ENCODE measurements around the gene SMURF2.
A peak's percentile ranks its signal among the peaks of the same experiment; 100 is the strongest.

SMURF2 gene

DNA sequence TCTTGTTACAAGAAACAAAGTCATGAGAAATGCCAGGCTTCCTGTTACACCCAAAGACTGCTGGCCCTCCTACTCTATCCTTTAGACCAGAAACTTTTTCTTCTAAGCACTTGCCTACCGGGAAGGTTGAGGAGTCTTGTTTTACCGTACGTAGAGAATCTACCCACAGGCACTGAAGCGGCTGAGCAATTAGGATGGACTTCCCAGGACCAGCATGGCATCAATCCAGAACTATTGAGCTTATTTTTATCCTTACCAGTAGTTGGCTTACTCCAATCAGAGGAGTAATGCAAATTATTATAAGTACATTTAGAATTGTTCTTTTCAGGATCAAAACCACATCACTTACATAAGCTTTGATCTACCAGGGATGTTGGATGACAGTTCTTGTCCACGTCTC, 129.7 kb downstream of the SMURF2 start:
- DNase-seq = no peak

DNA sequence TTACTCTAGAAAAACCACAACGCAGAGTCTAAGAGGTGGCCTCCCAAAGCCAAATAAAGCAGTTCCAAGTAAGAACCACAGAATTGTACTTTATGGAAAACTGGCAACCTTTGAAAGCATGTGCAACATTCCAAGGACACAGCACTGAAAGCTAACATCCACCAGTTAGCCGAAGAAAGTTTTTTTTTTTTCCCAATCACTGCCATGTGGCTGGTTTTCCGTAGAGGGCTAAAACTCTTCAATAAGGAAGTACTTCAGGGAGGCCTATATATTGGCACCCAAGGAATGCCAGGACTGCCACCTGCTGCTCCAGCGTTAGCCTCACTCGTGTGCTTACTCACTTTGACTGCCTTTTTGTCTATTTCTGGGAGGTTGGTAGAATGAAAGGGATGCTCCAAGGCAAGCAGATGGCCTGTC, 130.1 kb downstream of the SMURF2 start:
- DNase-seq = no peak

GRCh38 chr17:64529221-64529620, 132.9 kb downstream of the SMURF2 start:
- no peak for DNase-seq

GRCh38 chr17:64527914-64528313, 134.2 kb downstream of the SMURF2 start:
- no peak for DNase-seq

GRCh38 chr17:64520359-64520758, 141.7 kb downstream of the SMURF2 start:
- DNase-seq = no peak

GRCh38 chr17:64519601-64520000, 142.5 kb downstream of the SMURF2 start:
- no peak for DNase-seq

- no peak for DNase-seq
Observed at GRCh38 chr17:64515829-64516228, 146.3 kb downstream of the SMURF2 start.

DNA sequence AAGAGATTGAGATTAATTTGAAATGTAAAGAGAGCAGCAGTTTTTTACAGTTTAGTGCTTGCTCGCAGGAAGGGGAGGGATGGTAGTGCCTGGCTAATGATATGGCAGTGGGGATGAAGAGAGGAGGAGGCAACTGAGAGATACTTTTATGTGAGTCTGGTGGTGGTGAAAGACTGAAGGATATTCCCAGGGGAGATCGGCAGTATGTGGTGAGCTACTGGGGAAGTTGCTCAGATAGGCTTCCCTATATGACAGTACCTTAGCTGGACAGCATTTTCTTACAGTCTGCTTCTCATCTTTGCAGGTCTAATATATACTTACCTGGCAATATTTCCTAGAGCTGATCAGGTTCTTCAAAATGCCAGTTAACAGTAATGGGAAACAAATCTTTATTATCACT, 146.7 kb downstream of the SMURF2 start:
- DNase-seq = no peak

DNA sequence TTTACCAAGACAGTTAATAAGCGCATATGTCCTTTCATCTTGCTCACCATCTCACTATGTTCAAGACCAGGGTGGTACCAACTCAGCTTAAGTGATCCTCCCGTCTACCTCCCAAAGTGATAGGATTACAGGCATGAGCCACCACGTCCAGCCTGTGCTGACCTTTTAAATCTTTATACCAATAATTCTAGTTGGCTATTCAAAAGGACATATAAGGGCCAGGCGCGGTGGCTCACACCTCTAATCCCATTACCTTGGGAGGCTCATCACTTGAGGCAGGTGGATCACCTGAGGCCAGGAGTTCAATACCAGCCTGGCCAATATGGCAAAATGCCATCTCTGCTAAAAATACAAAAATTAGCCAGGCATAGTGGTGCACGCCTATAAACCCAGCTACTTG, 152.9 kb downstream of the SMURF2 start:
- DNase-seq = no peak

DNA sequence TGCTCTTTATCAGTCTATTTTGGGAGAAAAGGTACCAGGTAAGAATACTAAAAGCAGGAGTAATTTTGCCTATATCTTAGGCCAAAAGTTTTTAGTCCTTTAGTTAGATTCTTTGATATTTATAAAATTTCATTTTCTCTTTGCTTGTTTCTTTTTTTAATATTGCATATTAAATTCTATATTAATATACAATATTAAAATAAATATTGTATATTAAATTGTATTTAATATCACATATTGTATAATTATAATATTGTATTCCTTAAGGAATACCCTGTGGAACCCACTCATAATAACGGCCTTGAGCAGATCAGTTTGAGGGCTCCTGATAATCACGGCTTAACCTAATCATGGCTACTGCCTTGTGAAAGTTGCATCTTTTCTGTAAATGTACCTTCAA, 153.4 kb downstream of the SMURF2 start:
- no peak for DNase-seq

GRCh38 chr17:64507413-64507782, 154.7 kb downstream of the SMURF2 start:
- peak; percentile 77 for DNase-seq

DNA sequence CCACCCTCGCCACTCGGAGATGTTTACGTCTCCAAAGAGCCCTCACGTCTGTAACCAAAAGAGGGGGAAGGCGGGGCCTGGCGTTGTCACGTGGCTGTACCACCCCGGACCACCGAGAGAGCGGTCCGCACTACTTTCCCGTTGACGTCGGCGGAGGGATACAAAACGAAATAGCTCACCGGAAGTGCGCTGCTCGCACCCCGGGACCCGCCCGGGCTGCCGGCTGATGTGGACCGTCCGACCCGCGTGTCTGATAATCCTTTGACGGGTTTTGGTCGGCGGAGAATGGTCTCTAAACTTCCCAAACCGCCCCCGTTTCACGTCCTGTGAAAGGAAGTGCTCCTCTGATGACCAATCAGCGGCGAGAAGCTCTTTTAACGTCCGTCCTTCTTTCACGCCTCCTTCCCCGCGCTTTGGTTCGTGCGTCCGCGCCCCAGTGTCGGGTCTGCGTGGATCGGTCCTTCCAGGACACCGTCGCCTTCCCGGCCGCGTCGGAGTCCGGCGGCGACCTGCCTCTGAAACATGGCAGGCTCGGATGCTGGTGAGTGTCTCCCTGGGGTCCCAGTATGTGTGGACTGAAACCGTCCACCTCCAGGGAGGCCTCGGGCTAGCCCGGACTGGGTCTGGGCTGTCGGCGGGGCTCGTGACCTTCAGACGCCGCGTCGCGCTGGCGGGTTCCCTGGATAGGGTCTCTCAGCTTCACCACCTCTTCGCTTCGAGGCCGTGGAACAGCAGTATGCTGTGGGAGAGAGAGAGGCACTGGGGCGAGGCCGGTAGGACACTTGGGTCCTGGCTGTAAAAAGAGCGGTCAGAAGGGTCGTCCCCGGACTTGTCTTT, 155.3 kb downstream of the SMURF2 start, which contains the start of gene CEP95:
Gene CEP95, plus strand, starts transcription at position 402 of the 837 bp plus-strand sequence. Its CDS starts 121 bp downstream, at position 523.
- peak; percentile 92 for DNase-seq

- peak; percentile 92 for DNase-seq
Observed at GRCh38 chr17:64506201-64506575, 155.9 kb downstream of the SMURF2 start, which contains the start of gene DDX5. Gene DDX5, minus strand, starts transcription at chr17:64506289. Its CDS starts 170 bp downstream, at chr17:64506119.

- peak; percentile 75 for DNase-seq
Observed at GRCh38 chr17:64505340-64506200, 156.5 kb downstream of the SMURF2 start.

GRCh38 chr17:64504769-64505339, 157.3 kb downstream of the SMURF2 start:
- DNase-seq = no peak

- no peak for DNase-seq
Observed at GRCh38 chr17:64503821-64504768, 158.0 kb downstream of the SMURF2 start.

DNA sequence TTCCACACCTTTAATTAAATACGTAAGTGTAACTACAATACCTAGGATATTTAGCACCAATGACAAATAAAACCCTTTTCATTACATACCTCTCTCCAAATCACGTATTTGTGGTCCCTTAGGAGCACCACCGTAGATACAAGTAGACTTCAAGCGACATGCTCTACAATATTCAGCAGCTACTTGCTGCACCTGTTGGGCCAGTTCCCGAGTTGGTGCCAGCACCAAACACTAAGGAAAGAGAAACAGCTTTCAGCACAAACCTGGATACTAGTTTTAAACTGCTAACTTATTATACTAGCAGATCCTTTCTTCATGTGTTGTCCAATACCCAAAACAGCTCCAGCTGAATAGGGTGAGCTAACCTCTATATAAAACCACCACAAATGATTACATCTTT, 158.8 kb downstream of the SMURF2 start:
- DNase-seq = no peak

- no peak for DNase-seq
Observed at GRCh38 chr17:64502809-64503208, 159.3 kb downstream of the SMURF2 start.

DNA sequence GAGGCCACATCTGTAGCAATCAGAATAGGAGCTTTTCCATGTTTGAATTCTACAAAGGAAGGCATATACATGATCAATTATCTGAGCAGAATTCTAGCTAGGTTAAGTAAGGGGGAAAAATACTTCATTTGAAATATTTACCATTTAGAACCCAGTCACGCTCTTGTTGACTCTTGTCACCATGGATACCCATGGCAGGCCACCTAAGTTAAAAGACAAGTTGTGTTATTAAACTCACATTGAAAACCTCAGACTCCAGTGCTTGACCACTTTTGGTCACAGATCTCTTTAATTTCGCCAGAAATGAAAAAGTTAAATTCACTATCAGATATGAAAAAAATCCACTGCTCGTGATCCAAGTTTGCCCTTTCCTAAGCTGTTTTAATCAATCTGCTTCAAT, 160.1 kb downstream of the SMURF2 start:
- no peak for DNase-seq

GRCh38 chr17:64500862-64501765, 161.0 kb downstream of the SMURF2 start:
- DNase-seq = no peak

DNA sequence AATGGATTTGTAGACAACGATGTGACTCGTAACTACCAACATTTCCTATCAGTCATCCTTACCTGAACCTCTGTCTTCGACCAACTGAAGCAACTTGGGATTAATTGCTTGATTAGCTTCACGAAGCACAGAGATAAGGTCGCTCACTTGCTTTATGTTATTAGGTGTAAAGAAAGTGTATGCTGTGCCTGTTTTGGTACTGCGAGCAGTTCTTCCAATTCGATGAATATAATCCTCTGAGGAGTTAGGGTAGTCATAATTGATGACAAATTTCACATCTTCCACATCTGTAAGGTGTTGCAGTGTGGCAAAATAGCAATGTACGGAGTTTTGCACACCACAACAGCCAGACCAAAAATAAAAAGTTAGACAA, 161.6 kb downstream of the SMURF2 start:
- DNase-seq = no peak

Measured in NCI-H2081 treated with DMSO at 0.1 percent for 48 hours (cell line).